Activated T-cell treated with anti-CD3 and anti-CD28 coated beads, Interleukin-2, amount 50 U/mL, for 24 hours (primary cell): Measurements from ENCODE around the gene ARHGAP24.
"Not testable (repeated sequence)": the region's sequence is repeated elsewhere in the genome, so short reads cannot be mapped to it uniquely, and the experiment has no call there.

ENCODE experiments used
- DNase-seq: peaks from one replicate; pipeline ENCODE4 v3.0.0-alpha.2; 2020
- H3K27ac Mint-ChIP-seq: 2 replicates; pipeline ENCODE4 v1.8.0; 2020; ENCODE audit warnings: mild to moderate bottlenecking, mixed read lengths
- H3K27me3 Mint-ChIP-seq: 2 replicates; pipeline ENCODE4 v1.8.0; 2020; ENCODE audit warnings: mixed read lengths
- H3K36me3 Mint-ChIP-seq: 2 replicates; pipeline ENCODE4 v1.8.0; 2020; ENCODE audit warnings: low read depth, mixed read lengths
- H3K4me1 Mint-ChIP-seq: 2 replicates; pipeline ENCODE4 v1.8.0; 2020; ENCODE audit warnings: low read depth, mixed read lengths
- H3K4me3 Mint-ChIP-seq: 2 replicates; pipeline ENCODE4 v1.8.0; 2020; ENCODE audit warnings: mild to moderate bottlenecking, moderate library complexity, mixed read lengths
- H3K9me3 Mint-ChIP-seq: 2 replicates; pipeline ENCODE4 v1.8.0; 2020; ENCODE audit warnings: mixed read lengths

ARHGAP24 gene

GRCh38 chr4:85496933-85497332 lies 22.0 kb downstream of the ARHGAP24 start:
- Mint-ChIP-seq H3K36me3 (no peaks in the 10 kb centered on the region), H3K4me1 (no peaks in the 10 kb centered on the region), H3K4me3 (no peak overlapping the region), H3K9me3 (peaks cover 4% of the 10 kb centered on the region), H3K27ac (no peak overlapping the region), H3K27me3 (no peaks in the 10 kb centered on the region)
- no peak for DNase-seq

DNA sequence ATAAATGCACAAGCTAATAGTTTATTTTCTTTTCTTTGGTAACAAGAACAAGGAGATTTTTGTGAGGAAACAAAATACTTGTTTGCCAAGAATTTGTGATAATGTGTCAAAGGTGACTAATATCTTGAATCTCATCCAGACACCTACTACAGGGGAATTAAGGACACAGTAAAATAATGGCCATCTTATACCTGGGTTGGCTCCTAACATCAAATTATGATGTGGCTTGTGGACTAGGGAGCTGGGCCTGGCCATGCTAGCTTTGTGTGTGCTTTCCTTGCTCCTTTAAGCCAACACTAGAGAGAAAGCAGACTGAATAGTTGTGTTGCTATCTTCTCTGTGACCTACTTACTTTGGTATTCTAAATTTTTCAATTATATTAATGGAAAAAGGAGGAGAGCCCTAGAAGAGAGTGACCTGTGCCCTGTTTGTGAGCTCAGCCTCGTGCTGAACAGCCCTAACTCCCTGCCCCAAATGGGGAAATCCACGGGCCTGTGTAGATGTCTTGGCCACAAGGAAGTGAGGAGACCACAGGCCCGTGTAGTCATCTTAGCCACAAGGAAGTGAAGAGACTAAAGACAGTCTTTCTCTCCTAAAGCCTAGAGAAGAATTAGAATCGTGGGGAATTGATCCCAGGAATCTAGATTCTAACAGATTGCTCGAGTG lies 23.3 kb downstream of the ARHGAP24 start:
- H3K27ac Mint-ChIP-seq: no peak overlapping the region
- H3K36me3 Mint-ChIP-seq: no peaks in the 10 kb centered on the region
- H3K27me3 Mint-ChIP-seq: no peaks in the 10 kb centered on the region
- H3K9me3 Mint-ChIP-seq: peaks cover 4% of the 10 kb centered on the region
- DNase-seq: no peak
- H3K4me3 Mint-ChIP-seq: no peak overlapping the region
- no peaks in the 10 kb centered on the region for H3K4me1 Mint-ChIP-seq

GRCh38 chr4:85499573-85499972 lies 24.6 kb downstream of the ARHGAP24 start:
- no peak for DNase-seq
- H3K36me3 Mint-ChIP-seq: no peaks in the 10 kb centered on the region
- H3K4me3 Mint-ChIP-seq: no peak overlapping the region
- H3K27me3 Mint-ChIP-seq: no peaks in the 10 kb centered on the region
- no peaks in the 10 kb centered on the region for H3K4me1 Mint-ChIP-seq
- no peak overlapping the region for H3K27ac Mint-ChIP-seq
- peaks cover 4% of the 10 kb centered on the region for H3K9me3 Mint-ChIP-seq

- Mint-ChIP-seq H3K36me3 (no peaks in the 10 kb centered on the region), H3K4me1 (no peaks in the 10 kb centered on the region), H3K27me3 (no peaks in the 10 kb centered on the region), H3K4me3 (no peak overlapping the region), H3K27ac (no peak overlapping the region), H3K9me3 (peaks cover 4% of the 10 kb centered on the region)
- DNase-seq: no peak
These were observed 25.3 kb downstream of the ARHGAP24 start for GRCh38 chr4:85500110-85500867.

GRCh38 chr4:85501145-85501544 lies 26.2 kb downstream of the ARHGAP24 start:
- not testable (repeated sequence) for DNase-seq, H3K9me3 Mint-ChIP-seq, H3K36me3 Mint-ChIP-seq, H3K27me3 Mint-ChIP-seq, H3K4me1 Mint-ChIP-seq, H3K27ac Mint-ChIP-seq, H3K4me3 Mint-ChIP-seq

GRCh38 chr4:85508654-85509053 lies 33.7 kb downstream of the ARHGAP24 start:
- Mint-ChIP-seq H3K4me1 (no peaks in the 10 kb centered on the region), H3K4me3 (no peak overlapping the region), H3K9me3 (no peaks in the 10 kb centered on the region), H3K27me3 (no peaks in the 10 kb centered on the region), H3K36me3 (no peaks in the 10 kb centered on the region), H3K27ac (no peak overlapping the region)
- DNase-seq: no peak

DNA sequence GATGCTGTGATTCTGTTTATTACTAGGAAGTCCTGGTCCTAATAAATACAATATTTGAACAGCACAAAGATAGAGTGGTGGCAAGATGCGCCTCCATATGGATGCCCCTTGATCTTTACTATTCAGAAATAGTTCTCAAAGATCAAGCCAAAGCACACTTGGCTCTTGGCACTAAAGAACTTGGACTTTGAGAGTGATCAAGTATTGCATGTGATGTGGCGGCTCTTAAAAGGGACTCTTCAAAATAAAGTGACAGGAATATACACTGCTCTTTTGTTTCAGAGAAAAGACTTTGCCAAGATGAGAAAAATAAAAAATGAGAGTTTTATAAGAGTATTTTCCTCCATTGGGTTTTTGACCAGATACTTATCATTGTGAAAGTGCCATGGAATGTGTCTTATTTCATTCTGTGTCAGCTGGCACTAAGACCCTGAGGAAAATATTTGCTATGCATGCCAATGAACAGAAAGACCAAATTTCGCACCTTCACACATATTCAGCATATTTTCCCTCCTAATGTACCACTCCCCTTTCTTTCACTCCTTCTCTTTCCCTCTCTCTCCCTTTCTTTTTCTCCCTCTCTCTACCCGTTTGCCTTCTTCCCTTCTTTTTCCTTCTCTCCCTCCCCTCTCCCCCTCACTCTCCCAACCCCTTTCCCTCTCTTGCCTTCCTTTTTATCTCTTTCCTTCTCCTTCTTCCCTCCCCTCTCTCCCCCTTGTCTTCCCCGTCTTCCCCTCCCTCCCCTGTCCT lies 35.1 kb downstream of the ARHGAP24 start:
- Mint-ChIP-seq H3K4me1 (no peaks in the 10 kb centered on the region), H3K36me3 (no peaks in the 10 kb centered on the region), H3K9me3 (no peaks in the 10 kb centered on the region), H3K27me3 (no peaks in the 10 kb centered on the region), H3K4me3 (no peak overlapping the region), H3K27ac (no peak overlapping the region)
- DNase-seq: no peak

- H3K27me3 Mint-ChIP-seq: no peaks in the 10 kb centered on the region
- no peaks in the 10 kb centered on the region for H3K4me1 Mint-ChIP-seq
- no peaks in the 10 kb centered on the region for H3K36me3 Mint-ChIP-seq
- H3K4me3 Mint-ChIP-seq: no peak overlapping the region
- H3K9me3 Mint-ChIP-seq: no peaks in the 10 kb centered on the region
- H3K27ac Mint-ChIP-seq: no peak overlapping the region
- DNase-seq: no peak
These were observed 35.7 kb downstream of the ARHGAP24 start for GRCh38 chr4:85510632-85510984.

GRCh38 chr4:85512446-85513205 lies 37.7 kb downstream of the ARHGAP24 start:
- H3K4me1 Mint-ChIP-seq: no peaks in the 10 kb centered on the region
- H3K9me3 Mint-ChIP-seq: no peaks in the 10 kb centered on the region
- no peaks in the 10 kb centered on the region for H3K27me3 Mint-ChIP-seq
- no peak overlapping the region for H3K27ac Mint-ChIP-seq
- DNase-seq: no peak
- H3K4me3 Mint-ChIP-seq: no peak overlapping the region
- H3K36me3 Mint-ChIP-seq: no peaks in the 10 kb centered on the region

- no peak overlapping the region for H3K27ac Mint-ChIP-seq
- no peaks in the 10 kb centered on the region for H3K9me3 Mint-ChIP-seq
- H3K4me3 Mint-ChIP-seq: no peak overlapping the region
- no peaks in the 10 kb centered on the region for H3K4me1 Mint-ChIP-seq
- no peaks in the 10 kb centered on the region for H3K27me3 Mint-ChIP-seq
- DNase-seq: no peak
- no peaks in the 10 kb centered on the region for H3K36me3 Mint-ChIP-seq
These were observed 39.2 kb downstream of the ARHGAP24 start for GRCh38 chr4:85514117-85514516.

GRCh38 chr4:85514783-85515182 lies 39.8 kb downstream of the ARHGAP24 start:
- H3K4me3 Mint-ChIP-seq: no peak overlapping the region
- no peaks in the 10 kb centered on the region for H3K4me1 Mint-ChIP-seq

DNA sequence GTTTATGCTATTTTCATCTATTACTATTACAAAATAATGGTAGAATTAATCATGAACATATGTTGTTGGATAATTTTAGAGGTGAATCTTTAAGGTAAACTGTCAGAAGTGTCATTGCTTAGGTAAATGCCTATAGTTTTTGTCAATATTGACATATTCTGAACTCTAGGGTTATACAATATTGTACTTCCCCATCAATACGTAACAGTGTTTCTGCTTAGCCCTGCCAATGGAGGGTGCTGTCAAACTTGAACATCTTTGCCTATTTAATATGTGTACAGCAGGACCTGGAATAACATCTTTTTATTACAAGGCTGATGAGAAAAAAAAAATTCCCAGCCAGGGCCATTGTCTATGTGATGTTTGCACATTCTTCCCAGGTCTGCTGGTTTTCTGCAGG lies 40.8 kb downstream of the ARHGAP24 start:
- no peak for DNase-seq
- Mint-ChIP-seq H3K36me3 (no peaks in the 10 kb centered on the region), H3K9me3 (no peaks in the 10 kb centered on the region), H3K27me3 (no peaks in the 10 kb centered on the region), H3K4me3 (no peak overlapping the region), H3K27ac (no peak overlapping the region), H3K4me1 (no peaks in the 10 kb centered on the region)

More at GRCh38 chr4:85514783-85515182, 39.8 kb downstream of the ARHGAP24 start:
- no peaks in the 10 kb centered on the region for H3K36me3 Mint-ChIP-seq
- DNase-seq: no peak
- no peak overlapping the region for H3K27ac Mint-ChIP-seq
- no peaks in the 10 kb centered on the region for H3K27me3 Mint-ChIP-seq
- no peaks in the 10 kb centered on the region for H3K9me3 Mint-ChIP-seq

- DNase-seq, H3K27ac Mint-ChIP-seq, H3K27me3 Mint-ChIP-seq, H3K9me3 Mint-ChIP-seq, H3K4me1 Mint-ChIP-seq, H3K36me3 Mint-ChIP-seq, H3K4me3 Mint-ChIP-seq: not testable (repeated sequence)
These were observed 43.6 kb downstream of the ARHGAP24 start for GRCh38 chr4:85518526-85518925.
